Activated CD4-positive, alpha-beta T cell treated with anti-CD3 and anti-CD28 coated beads, Interleukin-2, Interleukin-6, amounts not matched to agents 100 ng/mL and 50 ng/mL, durations not matched to agents 16 hours and 8 hours (primary cell): ENCODE measurements around the gene DHRS9.
"Not testable (repeated sequence)": the region's sequence is repeated elsewhere in the genome, so short reads cannot be mapped to it uniquely, and the experiment has no call there.

ENCODE experiments used
- DNase-seq: peaks from one replicate; pipeline ENCODE4 v3.0.0-alpha.2; 2020

DHRS9 gene

GRCh38 chr2:169069341-169069740, at the start of gene DHRS9:
TSS of gene DHRS9 (plus strand) at chr2:169069563. CDS start at chr2:169081582, 12,019 bp downstream.
- peak; percentile 63 for DNase-seq

GRCh38 chr2:169023161-169023560, 46.2 kb upstream of the DHRS9 start:
- DNase-seq: no peak

- DNase-seq: no peak
Measured at GRCh38 chr2:169026056-169026455, 43.3 kb upstream of the DHRS9 start.

GRCh38 chr2:169027234-169027633, 42.1 kb upstream of the DHRS9 start:
- DNase-seq: no peak

- no peak for DNase-seq
Measured at GRCh38 chr2:169029341-169029740, 40.0 kb upstream of the DHRS9 start.

GRCh38 chr2:169031202-169031601, 38.2 kb upstream of the DHRS9 start, which contains the start of gene ABCB11:
TSS of gene ABCB11 (minus strand) at chr2:169031324. CDS start at chr2:169018125, 13,199 bp downstream.
- no peak for DNase-seq

GRCh38 chr2:169034256-169034655, 35.1 kb upstream of the DHRS9 start:
- no peak for DNase-seq

GRCh38 chr2:169034984-169035544, 34.3 kb upstream of the DHRS9 start:
- no peak for DNase-seq

- DNase-seq: no peak
Measured at GRCh38 chr2:169035887-169036286, 33.5 kb upstream of the DHRS9 start.

GRCh38 chr2:169036736-169037440, 32.5 kb upstream of the DHRS9 start:
- no peak for DNase-seq

- DNase-seq: peak; percentile 30
Measured at GRCh38 chr2:169038338-169038757, 31.0 kb upstream of the DHRS9 start.

- DNase-seq: no peak
Measured at GRCh38 chr2:169039702-169040101, 29.7 kb upstream of the DHRS9 start.

GRCh38 chr2:169041594-169041993, 27.8 kb upstream of the DHRS9 start:
- no peak for DNase-seq

GRCh38 chr2:169042856-169043255, 26.5 kb upstream of the DHRS9 start:
- DNase-seq: no peak

GRCh38 chr2:169046440-169047151, 22.8 kb upstream of the DHRS9 start:
- DNase-seq: no peak

- DNase-seq: no peak
Measured at GRCh38 chr2:169047256-169048250, 21.8 kb upstream of the DHRS9 start.

- DNase-seq: no peak
Measured at GRCh38 chr2:169049142-169049541, 20.2 kb upstream of the DHRS9 start.

- no peak for DNase-seq
Measured at GRCh38 chr2:169050476-169051240, 18.7 kb upstream of the DHRS9 start.

- not testable (repeated sequence) for DNase-seq
Measured at GRCh38 chr2:169054575-169054974, 14.8 kb upstream of the DHRS9 start.

- not testable (repeated sequence) for DNase-seq
Measured at GRCh38 chr2:169064199-169064598, 5.2 kb upstream of the DHRS9 start.

- DNase-seq: no peak
Measured at GRCh38 chr2:169065422-169065821, 3.9 kb upstream of the DHRS9 start.
